NCI-H1930 (cell line): ENCODE measurements around the gene RHOXF2B.
"Not testable (repeated sequence)": the region's sequence is repeated elsewhere in the genome, so short reads cannot be mapped to it uniquely, and the experiment has no call there.

Experiments
- DNase-seq, 2 experiments: peaks; one replicate each; lab custom pipeline; 2025; lab: John Stamatoyannopoulos, UW

Gene RHOXF2B

DNA sequence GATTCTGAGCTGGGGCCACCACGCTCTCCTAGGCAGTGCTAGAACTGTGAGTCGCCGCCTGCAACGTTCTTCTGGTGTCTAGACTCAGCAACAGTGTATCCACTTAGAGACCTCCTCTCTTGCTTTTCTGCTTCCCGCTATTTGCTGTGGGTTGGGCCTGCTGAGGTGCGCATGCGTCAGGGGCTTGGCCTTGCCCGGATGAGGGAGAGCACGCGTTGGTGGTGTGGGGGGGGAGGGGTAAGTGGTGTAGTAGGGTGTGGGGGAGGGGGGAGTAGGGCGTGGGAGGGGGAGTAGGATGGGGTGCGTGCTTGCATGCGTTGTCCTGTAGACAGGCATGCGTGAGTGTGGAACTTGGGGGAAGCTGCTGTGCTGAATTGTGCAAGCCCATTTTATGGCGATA lies at the start of gene RHOXF2B:
TSS of gene RHOXF2B (minus strand) at position 101 of the 400 bp plus-strand sequence. CDS start 138 bp downstream, outside the sequence.
- DNase-seq, result not testable (repeated sequence)

GRCh38 chrX:120125444-120125843 lies 48.0 kb upstream of the RHOXF2B start:
- DNase-seq, result no peak

DNA sequence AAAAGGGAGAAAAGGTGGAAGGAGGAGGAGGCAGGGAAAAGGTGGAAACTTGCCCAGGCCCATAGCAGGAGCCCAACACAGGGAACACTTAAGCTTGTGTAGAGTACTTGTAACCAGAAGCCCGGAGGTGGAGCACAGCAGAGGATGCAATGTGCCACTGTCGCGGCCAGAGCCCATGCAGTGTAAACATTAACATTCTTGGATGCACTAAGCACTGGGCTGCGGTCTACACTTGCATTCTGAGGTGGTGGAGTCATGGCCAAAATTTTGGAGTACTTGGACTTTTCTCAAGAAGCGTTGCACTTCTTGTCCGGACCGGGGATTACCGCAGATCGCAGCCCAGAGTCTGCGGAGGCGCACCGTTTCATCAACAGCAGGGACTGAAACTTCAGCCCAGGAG lies 42.7 kb upstream of the RHOXF2B start:
- no peak for DNase-seq

DNA sequence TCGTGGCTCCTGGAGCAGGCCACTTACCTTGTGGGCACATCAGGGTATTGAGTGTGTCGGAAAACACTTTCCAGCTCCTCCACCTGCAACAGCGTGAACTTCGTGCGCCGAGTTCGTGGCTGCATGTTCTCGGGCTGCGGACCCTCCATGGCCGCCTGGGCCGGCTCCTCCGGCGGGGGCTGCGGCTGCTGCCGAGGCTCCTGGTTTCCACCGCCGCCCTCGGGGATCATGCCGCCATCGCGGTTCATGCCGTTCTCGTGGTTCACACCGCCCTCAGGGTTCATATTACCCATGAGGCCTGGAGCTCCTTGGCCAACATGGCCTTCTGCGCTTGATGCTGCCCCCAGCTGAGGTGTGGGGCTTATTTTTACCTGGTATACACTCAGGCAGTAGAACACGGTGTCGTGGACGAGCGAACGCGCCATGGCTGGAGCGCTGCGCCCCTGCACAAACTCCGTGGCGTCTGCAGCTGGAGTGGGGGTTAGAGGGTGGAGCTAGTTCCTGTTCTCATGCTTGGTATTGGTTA lies 38.0 kb upstream of the RHOXF2B start, which contains the start of gene RHOXF1:
TSS of gene RHOXF1 (minus strand) at position 476 of the 526 bp plus-strand sequence. CDS start at position 425, 51 bp downstream.
- no peak for DNase-seq

- no peak for DNase-seq
These were observed 34.1 kb upstream of the RHOXF2B start for GRCh38 chrX:120111611-120112010.

GRCh38 chrX:120109378-120109777 lies 31.9 kb upstream of the RHOXF2B start:
- no peak for DNase-seq

DNA sequence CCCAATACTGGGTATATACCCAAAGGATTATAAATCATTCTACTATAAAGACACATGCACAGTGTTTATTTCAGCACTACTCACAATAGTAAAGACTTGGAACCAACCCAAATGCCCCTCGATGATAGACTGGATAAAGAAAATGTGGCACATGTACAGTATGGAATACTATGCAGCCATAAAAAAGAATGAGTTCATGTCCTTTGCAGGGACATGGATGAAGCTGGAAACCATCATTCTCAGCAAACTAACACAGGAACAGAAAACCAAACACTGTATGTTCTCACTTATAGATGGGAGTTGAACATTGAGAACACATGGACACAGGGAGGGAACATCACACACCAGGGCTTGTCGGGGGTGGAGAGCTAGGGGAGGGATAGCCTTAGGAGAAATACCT lies 27.2 kb upstream of the RHOXF2B start:
- DNase-seq, result not testable (repeated sequence)

GRCh38 chrX:120101057-120101456 lies 23.6 kb upstream of the RHOXF2B start:
- not testable (repeated sequence) for DNase-seq

- no peak for DNase-seq
These were observed 12.7 kb upstream of the RHOXF2B start for GRCh38 chrX:120090208-120090607.

DNA sequence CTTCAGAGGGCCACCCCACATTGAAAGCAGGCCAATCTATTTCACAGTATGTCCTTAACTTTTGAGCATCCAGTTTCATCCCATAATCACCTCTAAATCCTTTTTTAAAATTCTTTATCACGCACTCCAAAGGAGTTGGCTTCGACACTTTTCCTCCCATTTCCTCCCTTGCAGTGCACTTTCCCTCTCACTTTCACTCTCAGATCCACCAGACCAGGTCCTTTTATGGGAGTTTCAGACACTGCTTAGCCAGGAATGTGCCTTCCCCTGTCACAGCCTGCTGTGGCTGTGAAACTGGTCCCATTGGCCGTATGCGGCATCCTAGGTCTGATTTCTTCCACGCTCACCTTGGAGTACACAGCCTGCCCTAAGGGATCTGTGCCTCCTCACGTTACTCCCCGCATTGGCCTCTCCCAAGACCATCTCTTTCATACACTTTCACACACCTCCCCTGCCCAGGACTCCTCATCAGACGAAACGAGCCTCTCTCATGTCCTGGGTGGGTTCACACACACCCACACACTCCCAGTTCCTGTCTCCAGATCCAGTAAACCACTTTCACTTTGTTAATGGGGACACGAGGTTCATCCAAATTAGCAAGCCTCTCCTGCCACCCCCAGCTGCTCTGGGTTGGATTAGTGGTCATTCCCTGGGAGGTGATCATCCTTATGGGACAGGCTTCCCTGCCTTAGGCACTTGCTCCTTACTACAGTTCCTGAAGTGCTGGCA lies 10.0 kb upstream of the RHOXF2B start:
- DNase-seq, result no peak

DNA sequence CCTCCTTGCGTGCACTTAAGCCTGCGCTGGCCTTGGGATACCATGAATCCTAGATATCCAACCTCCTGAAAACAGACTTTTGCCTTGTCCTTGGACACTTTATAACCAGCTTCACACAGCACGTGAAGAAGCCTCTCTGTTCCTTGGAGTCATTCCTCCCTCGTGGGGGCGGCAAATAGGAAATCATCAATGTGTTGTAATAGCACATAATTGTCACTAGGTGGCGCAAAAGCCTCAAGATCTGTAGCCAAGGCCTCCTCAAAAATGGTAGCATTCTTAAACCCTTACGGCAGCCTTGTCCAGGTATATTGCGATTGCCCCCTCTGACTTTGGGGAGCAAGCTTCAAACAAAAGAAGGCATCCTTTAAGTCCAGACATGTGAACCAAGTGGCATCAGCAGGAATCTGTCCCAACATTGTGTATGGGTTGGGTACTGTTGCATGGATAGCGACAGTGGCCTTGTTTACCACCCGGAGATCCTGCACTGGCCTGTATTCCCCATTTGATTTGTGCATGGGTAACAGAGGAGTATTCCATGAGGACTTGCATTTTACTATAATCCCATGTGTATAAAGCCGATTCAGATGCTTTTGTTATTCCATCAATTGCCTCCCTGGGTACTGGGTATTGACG lies 8.2 kb upstream of the RHOXF2B start:
- DNase-seq, result not testable (repeated sequence)

- DNase-seq, result not testable (repeated sequence)
These were observed 11.3 kb downstream of the RHOXF2B start for GRCh38 chrX:120066169-120066568.

- not testable (repeated sequence) for DNase-seq
These were observed 34.8 kb downstream of the RHOXF2B start for GRCh38 chrX:120042712-120043111.

GRCh38 chrX:120042247-120042646 lies 35.2 kb downstream of the RHOXF2B start:
- not testable (repeated sequence) for DNase-seq

DNA sequence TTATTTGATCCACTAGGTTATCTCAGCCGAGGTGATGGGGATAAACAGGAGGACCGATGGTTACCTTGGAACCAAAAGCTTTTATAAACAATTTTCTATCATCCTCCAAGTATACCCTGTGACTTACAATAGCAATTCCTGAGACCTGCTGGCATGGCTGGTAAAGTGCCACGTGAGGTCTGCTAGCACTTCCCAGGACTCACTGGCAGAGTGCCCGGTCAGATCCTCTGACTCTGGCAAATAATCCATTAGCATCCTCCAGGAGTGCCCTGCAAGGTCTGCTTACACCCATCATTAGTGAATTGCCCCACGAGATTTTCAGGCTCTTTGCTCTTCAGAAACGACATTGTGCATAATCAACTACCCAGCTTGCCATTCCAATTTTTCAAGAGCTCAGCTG lies 37.3 kb downstream of the RHOXF2B start:
- DNase-seq, result not testable (repeated sequence)

DNA sequence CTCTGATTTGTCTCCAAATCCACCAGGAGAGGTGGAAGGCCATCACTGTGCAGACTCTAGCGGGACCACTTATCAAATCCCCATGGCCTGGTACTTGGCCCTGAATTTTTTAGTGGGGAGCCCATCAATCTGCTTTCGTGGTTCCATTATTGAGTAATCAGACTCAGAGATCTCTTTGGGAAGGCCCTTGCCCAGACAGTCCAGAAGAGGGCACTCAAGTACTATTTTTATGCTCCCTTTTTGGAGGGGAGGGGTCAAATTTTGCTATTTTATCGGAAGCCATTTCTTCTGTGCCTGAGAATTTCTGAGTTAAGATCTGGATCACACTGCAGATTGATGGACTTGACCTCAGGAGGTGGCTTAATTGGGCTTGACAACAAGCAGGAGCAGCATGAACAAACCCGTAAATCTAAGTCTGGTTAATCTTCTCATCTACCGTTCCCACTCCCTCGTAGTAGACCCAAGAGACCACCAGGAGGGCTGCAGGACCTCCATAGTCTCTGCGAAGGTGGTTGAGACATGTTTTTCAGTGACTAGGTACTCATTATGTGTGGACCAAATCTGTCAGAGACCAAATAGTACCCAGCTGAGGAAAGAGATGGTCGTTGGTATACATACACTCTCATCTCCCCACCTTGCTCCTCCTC lies 38.3 kb downstream of the RHOXF2B start:
- DNase-seq, result not testable (repeated sequence)

DNA sequence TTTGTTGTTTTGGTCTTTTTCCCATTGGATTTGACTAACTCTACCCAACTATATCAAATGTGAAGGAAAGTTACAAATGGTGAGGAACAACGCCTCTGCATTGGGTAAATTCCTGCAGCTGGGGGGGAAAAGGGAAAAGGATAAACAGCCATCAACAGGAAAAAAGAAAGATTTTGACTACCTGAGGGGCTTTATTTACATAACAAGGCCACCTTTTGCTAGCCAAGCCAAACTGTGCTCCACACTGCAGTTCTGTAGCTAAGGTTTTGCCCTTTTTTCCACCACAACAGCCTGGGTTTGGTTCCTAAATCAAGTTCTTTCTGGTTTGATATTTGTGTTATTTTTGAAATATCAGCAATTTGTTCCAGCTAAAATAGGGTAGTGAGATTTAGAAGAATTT lies 40.8 kb downstream of the RHOXF2B start:
- no peak for DNase-seq

DNA sequence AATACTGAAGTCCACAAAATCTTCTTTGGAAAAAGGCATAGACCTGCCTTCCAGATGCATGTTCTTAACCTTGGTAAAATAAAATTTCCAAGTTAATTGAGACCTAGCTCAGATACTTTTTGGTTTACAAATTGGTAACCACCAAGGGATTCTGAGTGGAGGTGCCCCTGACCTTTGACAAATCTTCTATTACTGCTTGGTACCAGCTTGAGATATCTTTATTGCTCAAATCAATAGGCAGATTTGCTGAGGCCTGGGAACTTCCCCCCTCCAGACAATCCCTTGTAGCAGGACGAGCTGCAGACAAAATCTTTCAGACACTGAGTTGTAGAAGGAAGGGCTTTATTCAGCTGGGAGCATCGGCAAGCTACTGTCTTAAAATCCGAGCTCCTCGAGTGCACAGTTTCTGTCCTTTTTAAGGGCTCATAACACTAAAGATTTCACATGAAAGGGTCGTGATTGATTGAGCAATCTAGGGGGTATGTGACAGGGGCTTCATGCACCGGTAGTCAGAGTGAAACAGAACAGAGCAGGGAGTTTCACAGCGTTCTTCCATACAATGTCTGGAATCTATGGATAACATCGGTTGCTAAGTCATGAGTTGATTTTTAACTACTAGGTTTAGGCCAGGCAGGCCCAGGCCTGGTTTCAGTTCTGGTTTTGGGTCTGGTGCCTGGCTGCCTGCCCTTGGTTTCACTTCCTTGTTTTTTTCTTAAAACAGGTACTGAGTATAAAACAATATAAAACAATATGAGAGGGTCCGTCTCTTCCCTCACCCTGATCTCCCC lies 41.8 kb downstream of the RHOXF2B start:
- not testable (repeated sequence) for DNase-seq

GRCh38 chrX:120029354-120029753 lies 48.1 kb downstream of the RHOXF2B start:
- no peak for DNase-seq

DNA sequence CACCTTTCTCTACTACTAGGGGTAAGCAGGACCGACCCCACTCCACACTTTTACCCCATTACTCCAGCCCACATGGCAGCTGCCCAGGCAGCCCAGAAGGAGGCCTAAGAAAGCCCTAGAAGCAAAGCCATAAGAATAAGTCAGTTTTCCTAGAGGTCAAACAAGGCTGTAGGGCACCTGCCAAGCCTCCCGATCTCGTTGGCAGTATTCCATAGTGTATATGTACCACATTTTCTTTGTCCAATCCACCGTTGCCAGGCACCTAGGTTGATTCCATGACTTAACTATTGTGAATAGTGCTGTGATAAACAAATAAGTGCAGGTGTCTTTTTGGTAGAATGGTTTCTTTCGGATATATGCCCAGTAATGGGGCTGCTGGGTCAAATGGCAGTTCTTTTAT lies 54.2 kb downstream of the RHOXF2B start:
- no peak for DNase-seq

- DNase-seq, result no peak
These were observed 54.7 kb downstream of the RHOXF2B start for GRCh38 chrX:120022763-120023162.
